Measurements from ENCODE around the gene PDE10A.

DNA sequence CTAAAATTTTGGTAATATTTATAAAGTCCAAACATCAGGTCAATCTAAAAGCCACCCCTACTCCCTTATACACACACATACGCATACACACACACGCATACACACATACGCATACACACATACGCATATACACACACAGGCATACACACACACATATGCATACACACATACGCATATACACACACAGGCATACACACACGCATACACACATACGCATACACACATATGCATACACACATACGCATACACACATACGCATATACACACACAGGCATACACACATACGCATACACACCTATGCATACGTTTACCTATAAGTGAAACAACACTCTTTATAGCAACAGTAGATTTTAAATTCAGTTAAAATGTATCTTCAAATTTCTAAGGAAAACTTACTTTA, 240.8 kb downstream of the PDE10A start:
- TF ChIP-seq POLR2A (IDR thresholded peaks at IDR 0.05; ENCODE audit: low read depth, low read length) (no peak), RAD21 (IDR thresholded peaks at IDR 0.05; ENCODE audit: low read length) (no peak)
- TF ChIP-seq, protein P1, sequence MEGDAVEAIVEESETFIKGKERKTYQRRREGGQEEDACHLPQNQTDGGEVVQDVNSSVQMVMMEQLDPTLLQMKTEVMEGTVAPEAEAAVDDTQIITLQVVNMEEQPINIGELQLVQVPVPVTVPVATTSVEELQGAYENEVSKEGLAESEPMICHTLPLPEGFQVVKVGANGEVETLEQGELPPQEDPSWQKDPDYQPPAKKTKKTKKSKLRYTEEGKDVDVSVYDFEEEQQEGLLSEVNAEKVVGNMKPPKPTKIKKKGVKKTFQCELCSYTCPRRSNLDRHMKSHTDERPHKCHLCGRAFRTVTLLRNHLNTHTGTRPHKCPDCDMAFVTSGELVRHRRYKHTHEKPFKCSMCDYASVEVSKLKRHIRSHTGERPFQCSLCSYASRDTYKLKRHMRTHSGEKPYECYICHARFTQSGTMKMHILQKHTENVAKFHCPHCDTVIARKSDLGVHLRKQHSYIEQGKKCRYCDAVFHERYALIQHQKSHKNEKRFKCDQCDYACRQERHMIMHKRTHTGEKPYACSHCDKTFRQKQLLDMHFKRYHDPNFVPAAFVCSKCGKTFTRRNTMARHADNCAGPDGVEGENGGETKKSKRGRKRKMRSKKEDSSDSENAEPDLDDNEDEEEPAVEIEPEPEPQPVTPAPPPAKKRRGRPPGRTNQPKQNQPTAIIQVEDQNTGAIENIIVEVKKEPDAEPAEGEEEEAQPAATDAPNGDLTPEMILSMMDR (conservative IDR thresholded peaks at IDR 0.05; ENCODE audit: low read depth, low read length) = no peak
